GM12891 (cell line): ENCODE results near the gene FLT1.

ENCODE experiments used
- POLR2A ChIP-seq: IDR thresholded peaks from 2 replicates; pipeline ENCODE4 v1.6.1; 2011; ENCODE audit warnings: low read depth, low read length, control low read depth
- POLR2AphosphoS5 ChIP-seq: IDR thresholded peaks from 2 replicates; pipeline ENCODE4 v1.6.1; 2011; ENCODE audit warnings: low read depth, low read length, control low read depth
- SPI1 ChIP-seq: IDR thresholded peaks from 2 replicates; pipeline ENCODE4 v1.6.1; 2011; ENCODE audit warnings: low read depth, low read length, control low read depth
- TAF1 ChIP-seq: IDR thresholded peaks from 2 replicates; pipeline ENCODE4 v1.6.1; 2011; ENCODE audit warnings: low read depth, low read length, control low read depth

GRCh38 chr13:28498481-28499115 is 3.7 kb upstream of the FLT1 start:
- TF ChIP-seq POLR2A (no peak), POLR2AphosphoS5 (no peak), TAF1 (no peak), SPI1 (no peak)
